GM12864 (cell line): Measurements from ENCODE around the gene ADAMTS4.

ENCODE experiments used
- DNase-seq: peaks from one replicate; pipeline ENCODE4 v3.0.0-alpha.2; 2011; ENCODE audit warnings: low read depth
- H3K4me3 ChIP-seq: 2 replicates; pipeline ENCODE4 v1.5.1; 2011; ENCODE audit warnings: mild to moderate bottlenecking, low read depth, low read length, control low read depth
- TF ChIP-seq, protein P1 (sequence below): IDR thresholded peaks from 2 replicates; pipeline ENCODE4 v1.5.1; 2011; ENCODE audit warnings: low read depth, mild to moderate bottlenecking, moderate library complexity, low read length, control low read depth, inconsistent platforms; ENCODE audit errors: missing control alignments

Gene ADAMTS4, protein sequence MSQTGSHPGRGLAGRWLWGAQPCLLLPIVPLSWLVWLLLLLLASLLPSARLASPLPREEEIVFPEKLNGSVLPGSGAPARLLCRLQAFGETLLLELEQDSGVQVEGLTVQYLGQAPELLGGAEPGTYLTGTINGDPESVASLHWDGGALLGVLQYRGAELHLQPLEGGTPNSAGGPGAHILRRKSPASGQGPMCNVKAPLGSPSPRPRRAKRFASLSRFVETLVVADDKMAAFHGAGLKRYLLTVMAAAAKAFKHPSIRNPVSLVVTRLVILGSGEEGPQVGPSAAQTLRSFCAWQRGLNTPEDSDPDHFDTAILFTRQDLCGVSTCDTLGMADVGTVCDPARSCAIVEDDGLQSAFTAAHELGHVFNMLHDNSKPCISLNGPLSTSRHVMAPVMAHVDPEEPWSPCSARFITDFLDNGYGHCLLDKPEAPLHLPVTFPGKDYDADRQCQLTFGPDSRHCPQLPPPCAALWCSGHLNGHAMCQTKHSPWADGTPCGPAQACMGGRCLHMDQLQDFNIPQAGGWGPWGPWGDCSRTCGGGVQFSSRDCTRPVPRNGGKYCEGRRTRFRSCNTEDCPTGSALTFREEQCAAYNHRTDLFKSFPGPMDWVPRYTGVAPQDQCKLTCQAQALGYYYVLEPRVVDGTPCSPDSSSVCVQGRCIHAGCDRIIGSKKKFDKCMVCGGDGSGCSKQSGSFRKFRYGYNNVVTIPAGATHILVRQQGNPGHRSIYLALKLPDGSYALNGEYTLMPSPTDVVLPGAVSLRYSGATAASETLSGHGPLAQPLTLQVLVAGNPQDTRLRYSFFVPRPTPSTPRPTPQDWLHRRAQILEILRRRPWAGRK

DNA sequence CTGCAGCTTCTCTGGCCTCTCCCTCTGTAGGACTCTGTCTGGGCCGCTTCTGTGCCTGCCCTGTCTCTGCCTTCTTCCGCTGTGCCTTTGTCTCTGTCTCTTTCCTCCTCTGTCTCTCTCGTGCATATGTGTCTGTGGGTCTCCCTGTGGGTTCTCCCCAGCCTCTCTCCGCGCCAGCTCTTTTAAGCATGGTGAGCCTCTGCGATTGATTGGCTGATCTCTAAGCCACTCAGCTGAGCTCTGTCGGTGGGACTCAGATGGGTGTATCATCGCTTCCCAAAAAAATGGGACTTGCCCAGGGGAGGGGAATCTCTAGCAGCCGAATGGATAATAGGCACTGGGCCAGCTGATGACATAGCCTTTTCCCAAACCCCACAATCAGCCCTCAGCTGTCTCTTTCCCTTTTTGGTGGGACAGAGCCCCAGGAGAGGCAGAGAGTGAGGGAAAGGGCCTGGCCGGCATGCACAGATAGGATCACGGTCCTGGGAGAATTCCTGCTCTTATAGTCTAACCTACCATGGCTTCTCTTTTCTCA, at the start of gene ADAMTS4:
TSS of gene ADAMTS4 (minus strand) at position 158 of the 535 bp plus-strand sequence. CDS start 427 bp downstream, outside the sequence.
- TF ChIP-seq, protein P1, sequence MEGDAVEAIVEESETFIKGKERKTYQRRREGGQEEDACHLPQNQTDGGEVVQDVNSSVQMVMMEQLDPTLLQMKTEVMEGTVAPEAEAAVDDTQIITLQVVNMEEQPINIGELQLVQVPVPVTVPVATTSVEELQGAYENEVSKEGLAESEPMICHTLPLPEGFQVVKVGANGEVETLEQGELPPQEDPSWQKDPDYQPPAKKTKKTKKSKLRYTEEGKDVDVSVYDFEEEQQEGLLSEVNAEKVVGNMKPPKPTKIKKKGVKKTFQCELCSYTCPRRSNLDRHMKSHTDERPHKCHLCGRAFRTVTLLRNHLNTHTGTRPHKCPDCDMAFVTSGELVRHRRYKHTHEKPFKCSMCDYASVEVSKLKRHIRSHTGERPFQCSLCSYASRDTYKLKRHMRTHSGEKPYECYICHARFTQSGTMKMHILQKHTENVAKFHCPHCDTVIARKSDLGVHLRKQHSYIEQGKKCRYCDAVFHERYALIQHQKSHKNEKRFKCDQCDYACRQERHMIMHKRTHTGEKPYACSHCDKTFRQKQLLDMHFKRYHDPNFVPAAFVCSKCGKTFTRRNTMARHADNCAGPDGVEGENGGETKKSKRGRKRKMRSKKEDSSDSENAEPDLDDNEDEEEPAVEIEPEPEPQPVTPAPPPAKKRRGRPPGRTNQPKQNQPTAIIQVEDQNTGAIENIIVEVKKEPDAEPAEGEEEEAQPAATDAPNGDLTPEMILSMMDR, result no peak
- no peak within 1 kb of the TSS for H3K4me3 ChIP-seq
- DNase-seq, result no peak

DNA sequence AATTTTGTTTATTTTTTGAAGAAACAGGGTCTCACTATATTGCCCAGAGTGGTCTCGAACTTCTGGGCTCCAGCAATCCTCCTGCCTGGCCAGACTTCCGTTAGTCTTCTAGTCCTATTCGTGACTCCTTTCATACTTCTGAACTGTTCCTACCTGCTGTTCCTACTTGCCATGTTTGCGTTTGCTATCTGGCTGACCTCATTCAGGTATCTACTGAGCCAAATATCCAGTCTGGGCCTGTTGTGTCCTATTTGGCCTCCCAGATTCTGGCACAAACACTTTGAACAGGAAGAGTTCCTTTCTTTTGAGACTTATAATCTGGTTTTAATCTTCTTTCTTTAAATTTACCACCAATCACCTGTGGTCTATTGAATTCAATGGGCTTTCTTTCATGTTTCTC, 46.0 kb upstream of the ADAMTS4 start:
- H3K4me3 ChIP-seq, result no peak overlapping the region
- TF ChIP-seq, protein P1, result no peak
- DNase-seq, result no peak

DNA sequence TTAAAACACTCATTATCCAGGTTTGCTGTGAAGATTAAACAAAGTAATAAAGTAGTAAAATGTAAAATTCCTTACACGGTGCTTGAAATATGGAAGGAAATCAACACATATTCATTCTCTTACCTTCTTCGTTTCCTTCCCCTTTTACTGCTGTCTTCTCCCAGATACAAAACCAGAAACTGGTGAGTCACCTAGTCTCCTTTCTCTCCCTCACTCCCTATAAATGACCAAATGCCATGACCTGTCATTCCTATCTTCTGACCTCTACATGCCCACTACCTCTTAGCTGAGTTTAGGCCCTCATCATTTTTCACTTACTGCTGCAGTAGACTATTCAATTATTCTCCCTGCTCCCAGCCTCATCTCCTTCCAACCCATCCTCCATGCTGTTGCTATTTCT, 43.5 kb upstream of the ADAMTS4 start:
- no peak overlapping the region for H3K4me3 ChIP-seq
- TF ChIP-seq, protein P1, result no peak
- no peak for DNase-seq

DNA sequence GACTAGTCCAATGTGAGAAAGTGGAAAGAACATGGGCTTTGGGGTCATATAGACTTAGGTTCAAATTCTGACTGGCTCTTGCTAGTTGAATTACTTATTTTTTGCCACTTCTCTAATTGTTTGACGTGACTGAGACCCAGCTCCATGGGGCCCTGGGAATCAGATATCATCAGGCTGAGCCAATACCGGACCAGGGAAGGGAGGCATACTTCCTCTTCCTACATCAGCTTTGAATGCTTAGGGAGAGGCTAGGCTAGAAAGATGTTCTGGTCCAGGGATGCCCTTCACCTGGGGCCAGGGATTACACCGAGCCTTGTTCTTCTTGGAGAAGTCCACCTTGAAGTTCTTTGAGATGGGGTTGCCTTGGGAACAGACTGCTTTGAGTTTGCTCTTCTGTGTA, 42.8 kb upstream of the ADAMTS4 start:
- no peak overlapping the region for H3K4me3 ChIP-seq
- no peak for DNase-seq
- TF ChIP-seq, protein P1, result no peak

DNA sequence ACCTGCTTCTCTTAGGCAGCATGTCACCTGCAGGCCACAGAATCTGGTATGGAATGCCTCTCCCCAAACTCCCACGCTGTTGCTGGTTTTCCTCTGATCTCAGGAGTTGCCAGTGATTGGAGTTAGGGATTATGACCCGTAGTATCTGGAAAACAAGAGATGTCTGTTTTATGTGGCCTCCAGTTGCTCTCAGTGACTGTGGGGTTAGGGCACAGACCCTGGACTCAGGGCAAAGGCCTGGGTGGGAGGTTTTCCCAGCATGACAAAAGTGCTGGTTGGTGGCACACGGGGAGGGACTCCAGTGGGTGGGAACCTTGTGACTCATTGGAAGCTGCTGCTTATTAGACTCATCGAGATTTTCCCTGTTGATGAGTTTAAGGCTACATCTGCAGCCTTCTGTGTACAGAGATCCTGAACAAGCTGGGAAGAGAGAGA, 39.2 kb upstream of the ADAMTS4 start, which contains the start of gene NR1I3:
TSS of gene NR1I3 (minus strand) at position 165 of the 435 bp plus-strand sequence. CDS start 1,638 bp downstream, outside the sequence.
- H3K4me3 ChIP-seq, result no peak within 1 kb of the TSS
- TF ChIP-seq, protein P1, result no peak
- DNase-seq, result no peak

DNA sequence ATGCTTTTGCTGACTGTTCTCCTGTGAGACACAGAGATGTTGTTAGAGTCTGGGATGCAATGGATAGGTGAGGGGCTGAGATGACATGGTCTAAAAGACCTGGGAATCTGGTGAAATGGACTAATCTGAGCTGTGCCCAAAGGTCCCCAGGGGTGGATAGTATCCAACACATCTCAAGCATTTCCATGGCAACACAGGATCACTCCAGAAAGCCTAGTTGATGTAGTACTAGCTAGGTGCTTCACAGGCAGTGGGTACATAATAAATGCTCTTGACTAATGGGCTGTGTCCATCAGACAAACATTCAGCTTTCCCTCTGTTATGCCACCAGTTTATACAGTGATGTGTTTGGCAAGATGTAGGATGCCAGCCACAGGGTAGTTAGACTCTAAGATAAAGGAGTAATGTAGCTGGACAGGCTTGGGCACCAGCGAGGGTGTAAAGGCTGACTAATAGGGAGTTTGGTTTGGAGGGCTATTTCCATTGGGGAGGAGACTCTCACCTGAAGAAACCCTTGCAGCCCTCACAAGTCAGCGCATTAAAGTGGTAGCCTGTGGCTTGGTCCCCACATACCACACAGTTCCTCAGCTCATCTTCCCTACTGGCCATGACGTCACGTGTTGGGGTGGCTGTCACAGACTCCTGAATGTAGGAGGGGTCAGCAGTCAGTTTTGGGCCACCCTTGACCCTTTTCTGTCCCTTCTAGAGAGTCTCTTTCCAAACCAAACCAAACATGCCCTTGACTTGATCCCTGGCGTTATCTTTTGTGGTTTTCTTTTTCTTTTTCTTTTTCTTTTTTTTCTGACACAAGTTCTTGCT, 37.3 kb upstream of the ADAMTS4 start:
- DNase-seq, result no peak
- TF ChIP-seq, protein P1, result no peak
- no peak overlapping the region for H3K4me3 ChIP-seq
